ENCODE data around the gene PCDHGC3. TPM values are rescaled to one million over a fixed set of nuclear protein-coding genes. Genes with fewer than 3 reads are reported as not detected.

PCDHGC3 gene
- polyA plus RNA-seq, 1 of the 3 experiments (the other 2 are of a cell fraction): 97.0 TPM

GRCh38 chr5:141516672-141517025, 40.9 kb downstream of the PCDHGC3 start:
- no peak for DNase-seq
- peaks cover 11% of the 10 kb centered on the region; the same call in 1 of the 2 replicates for H3K79me2 ChIP-seq (ENCODE audit: insufficient read depth)
- no peaks in the 10 kb centered on the region for H4K20me1 ChIP-seq (ENCODE audit: insufficient read depth)
- TF ChIP-seq NFIC (IDR thresholded peaks at IDR 0.05; ENCODE audit: borderline replicate concordance): no peak
- TF ChIP-seq USF1 (IDR thresholded peaks at IDR 0.05; ENCODE audit: borderline replicate concordance, low read depth): no peak
- no peak for TF ChIP-seq REST (IDR thresholded peaks at IDR 0.05; ENCODE audit: low read depth, low read length)
- no peak for TF ChIP-seq NRF1 (IDR thresholded peaks at IDR 0.05; ENCODE audit: low read depth, low read length)
- TF ChIP-seq USF2 (IDR thresholded peaks at IDR 0.05; ENCODE audit: borderline replicate concordance, low read depth, low read length): no peak
- TF ChIP-seq GATA2 (CRISPR knock-in tag; IDR thresholded peaks at IDR 0.05): no peak
- TF ChIP-seq TEAD4 (IDR thresholded peaks at IDR 0.05; ENCODE audit: borderline replicate concordance, insufficient read depth): no peak
- TF ChIP-seq EZH2phosphoT487 (IDR thresholded peaks at IDR 0.05; ENCODE audit: borderline replicate concordance, low read depth): no peak
- no peak for TF ChIP-seq RAD21 (IDR thresholded peaks at IDR 0.05; ENCODE audit: low read length)
- H3F3A ChIP-seq (replicated peaks; ENCODE audit: insufficient read depth): peaks cover 51% of the 10 kb centered on the region
- H3K4me2 ChIP-seq: no peak overlapping the region
- no peaks in the 10 kb centered on the region for H3K9me2 ChIP-seq
- peaks cover 71 to 75% of the 10 kb centered on the region in 2 experiments for H3K4me1 ChIP-seq (ENCODE audit: control insufficient read depth in 1 of 2, insufficient read depth in 2 of 2, low read depth in 1 of 2, low read length in 1 of 2)
- H3K36me3 ChIP-seq (replicated peaks in 1 of 2; ENCODE audit: control insufficient read depth in 1 of 2, insufficient read depth in 2 of 2, low read length in 1 of 2): peaks cover 25 to 35% of the 10 kb centered on the region in 2 experiments
- H2AFZ ChIP-seq (ENCODE audit: low read depth): no peak overlapping the region
- H3K27ac ChIP-seq (ENCODE audit: low read depth in 2 of 2, low read length in 1 of 2): peak overlapping the region; percentile 99 to 100; a peak in 3 of 4 replicates
- no peak overlapping the region for H3K9ac ChIP-seq
- H3K4me3 ChIP-seq (ENCODE audit: low read depth in 2 of 2, low read length in 1 of 2): no peak overlapping the region
- H3K9me3 ChIP-seq: no peaks in the 10 kb centered on the region
- ChIA-PET POLR2A (no interaction called here), CTCF (interaction anchor here (1.0 to 10.1 kb wide), 6 partner anchors 7 to 395 kb away, joined by 3 to 113 read pairs (median 9); partner anchors contain the start of genes PCDHB4, PCDHGC3 and PCDHGC4)
- WGBS (ENCODE audit: low lambda C conversion rate): 95% methylated on average over 3 of the region's 8 CpGs
- no peaks in the 10 kb centered on the region for H3K27me3 ChIP-seq (ENCODE audit: insufficient read depth)

- Histone ChIP-seq H3F3A (replicated peaks; ENCODE audit: insufficient read depth) (peaks cover 57% of the 10 kb centered on the region), H4K20me1 (ENCODE audit: insufficient read depth) (no peaks in the 10 kb centered on the region), H3K27ac (ENCODE audit: low read depth in 2 of 2, low read length in 1 of 2) (peak overlapping the region; percentile 99 to 100; a peak in 3 of 4 replicates), H3K27me3 (ENCODE audit: insufficient read depth) (no peaks in the 10 kb centered on the region), H3K9ac (no peak overlapping the region), H3K4me1 (ENCODE audit: control insufficient read depth in 1 of 2, insufficient read depth in 2 of 2, low read depth in 1 of 2, low read length in 1 of 2) (peaks cover 66 to 78% of the 10 kb centered on the region in 2 experiments), H3K4me3 (ENCODE audit: low read depth in 2 of 2, low read length in 1 of 2) (no peak overlapping the region), H3K9me3 (no peaks in the 10 kb centered on the region), H3K79me2 (ENCODE audit: insufficient read depth) (peaks cover 11% of the 10 kb centered on the region; the same call in 1 of the 2 replicates), H3K4me2 (no peak overlapping the region), H2AFZ (ENCODE audit: low read depth) (no peak overlapping the region), H3K9me2 (no peaks in the 10 kb centered on the region), H3K36me3 (replicated peaks in 1 of 2; ENCODE audit: control insufficient read depth in 1 of 2, insufficient read depth in 2 of 2, low read length in 1 of 2) (peaks cover 21 to 30% of the 10 kb centered on the region in 2 experiments)
- WGBS (ENCODE audit: low lambda C conversion rate): 93% methylated on average over 8 of the region's 8 CpGs
- no peak for DNase-seq
- ChIA-PET POLR2A (interaction anchor here (1.5 kb wide), 1 partner anchor 9 kb away, joined by 13 read pairs; no protein-coding TSS in a partner anchor), CTCF (interaction anchor here (0.6 to 10.1 kb wide), 13 partner anchors 6 to 1138 kb away, joined by 3 to 113 read pairs (median 4); partner anchors contain the start of genes PCDHB4, PCDHGA10, PCDHGC3 and PCDHGC4)
- TF ChIP-seq JUND (IDR thresholded peaks at IDR 0.05) (no peak), REST (IDR thresholded peaks at IDR 0.05; ENCODE audit: low read depth, low read length) (no peak), TAF1 (IDR thresholded peaks at IDR 0.05; ENCODE audit: borderline replicate concordance, low read depth, low read length) (no peak), IRF3 (IDR thresholded peaks at IDR 0.05; ENCODE audit: low read depth, low read length) (no peak), NFIC (IDR thresholded peaks at IDR 0.05; ENCODE audit: borderline replicate concordance) (no peak), MAX (IDR thresholded peaks at IDR 0.05; ENCODE audit: low read depth) (no peak), GABPA (IDR thresholded peaks at IDR 0.05; ENCODE audit: low read depth) (no peak), RAD21 (IDR thresholded peaks at IDR 0.05; ENCODE audit: low read length) (no peak), MXI1 (IDR thresholded peaks at IDR 0.05; ENCODE audit: low read depth, low read length) (no peak)
These were observed 41.5 kb downstream of the PCDHGC3 start for GRCh38 chr5:141517312-141517711.
